ENCODE results near the gene IGF1.

IGF1 gene

DNA sequence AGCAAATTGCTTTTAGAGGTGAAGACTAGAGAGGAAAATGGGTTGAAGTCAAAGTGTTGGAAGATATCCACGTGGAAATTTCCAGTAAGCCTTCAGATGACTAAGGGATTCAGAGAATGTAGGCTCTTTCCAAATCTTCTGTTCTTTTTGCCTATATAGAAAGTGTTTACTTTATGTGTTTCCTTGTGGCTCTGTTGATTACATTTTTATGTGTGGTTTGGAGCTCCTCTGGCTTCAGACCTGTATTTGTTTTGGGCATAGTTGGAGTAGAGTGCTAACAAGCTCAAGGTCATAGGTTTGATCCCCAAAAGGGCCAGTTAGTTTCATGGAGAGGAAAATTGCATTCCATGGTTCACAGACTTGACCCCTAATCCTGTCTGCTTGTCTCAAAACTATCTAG is 91.9 kb downstream of the IGF1 start:
- TF ChIP-seq CEBPB (IDR thresholded peaks at IDR 0.05) (no peak), FOXM1 (IDR thresholded peaks at IDR 0.05; ENCODE audit: borderline replicate concordance, low read depth) (no peak), TEAD4 (IDR thresholded peaks at IDR 0.05) (no peak), ZBTB7A (IDR thresholded peaks at IDR 0.05; ENCODE audit: low read depth) (no peak), TAF1 (IDR thresholded peaks at IDR 0.05; ENCODE audit: low read depth) (no peak), RAD21 (IDR thresholded peaks at IDR 0.05; ENCODE audit: low read depth) (no peak), EP300 (IDR thresholded peaks at IDR 0.05; ENCODE audit: borderline replicate concordance) (no peak), NFIC (IDR thresholded peaks at IDR 0.05) (no peak), EGR1 (IDR thresholded peaks at IDR 0.05) (no peak), TCF12 (IDR thresholded peaks at IDR 0.05; ENCODE audit: low read depth) (no peak)
- TF ChIP-seq, protein P1, sequence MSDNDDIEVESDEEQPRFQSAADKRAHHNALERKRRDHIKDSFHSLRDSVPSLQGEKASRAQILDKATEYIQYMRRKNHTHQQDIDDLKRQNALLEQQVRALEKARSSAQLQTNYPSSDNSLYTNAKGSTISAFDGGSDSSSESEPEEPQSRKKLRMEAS (IDR thresholded peaks at IDR 0.05) = no peak

DNA sequence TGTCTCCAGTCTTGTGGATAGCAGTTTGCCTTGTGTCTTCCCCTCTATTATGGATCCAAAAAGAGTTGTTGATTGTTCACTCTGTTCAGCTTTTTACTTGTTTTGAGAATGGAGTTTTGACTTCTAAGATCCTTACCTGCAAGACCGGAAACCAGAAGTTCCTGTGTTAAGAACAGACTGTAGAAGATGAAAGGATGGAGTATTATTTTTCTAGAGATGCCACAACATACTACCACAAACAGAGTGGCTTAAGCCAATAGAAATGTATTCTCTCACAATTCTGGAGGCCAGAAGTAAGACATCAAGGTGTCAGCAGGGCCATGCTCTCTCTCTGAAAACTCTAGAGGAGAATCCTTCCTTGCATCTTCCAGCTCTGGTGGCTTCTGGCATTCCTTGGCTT is 95.0 kb downstream of the IGF1 start:
- TF ChIP-seq RAD21 (IDR thresholded peaks at IDR 0.05; ENCODE audit: low read depth) (no peak), EGR1 (IDR thresholded peaks at IDR 0.05) (no peak), ZBTB7A (IDR thresholded peaks at IDR 0.05; ENCODE audit: low read depth) (no peak), NFIC (IDR thresholded peaks at IDR 0.05) (no peak), CREB1 (IDR thresholded peaks at IDR 0.05; ENCODE audit: low read depth) (no peak), EP300 (IDR thresholded peaks at IDR 0.05; ENCODE audit: borderline replicate concordance) (no peak), CEBPB (IDR thresholded peaks at IDR 0.05) (no peak), TAF1 (IDR thresholded peaks at IDR 0.05; ENCODE audit: low read depth) (no peak), YY1 (IDR thresholded peaks at IDR 0.05; ENCODE audit: low read depth) (no peak)
- TF ChIP-seq, protein P1 (IDR thresholded peaks at IDR 0.05) = no peak
- TF ChIP-seq, protein P2, sequence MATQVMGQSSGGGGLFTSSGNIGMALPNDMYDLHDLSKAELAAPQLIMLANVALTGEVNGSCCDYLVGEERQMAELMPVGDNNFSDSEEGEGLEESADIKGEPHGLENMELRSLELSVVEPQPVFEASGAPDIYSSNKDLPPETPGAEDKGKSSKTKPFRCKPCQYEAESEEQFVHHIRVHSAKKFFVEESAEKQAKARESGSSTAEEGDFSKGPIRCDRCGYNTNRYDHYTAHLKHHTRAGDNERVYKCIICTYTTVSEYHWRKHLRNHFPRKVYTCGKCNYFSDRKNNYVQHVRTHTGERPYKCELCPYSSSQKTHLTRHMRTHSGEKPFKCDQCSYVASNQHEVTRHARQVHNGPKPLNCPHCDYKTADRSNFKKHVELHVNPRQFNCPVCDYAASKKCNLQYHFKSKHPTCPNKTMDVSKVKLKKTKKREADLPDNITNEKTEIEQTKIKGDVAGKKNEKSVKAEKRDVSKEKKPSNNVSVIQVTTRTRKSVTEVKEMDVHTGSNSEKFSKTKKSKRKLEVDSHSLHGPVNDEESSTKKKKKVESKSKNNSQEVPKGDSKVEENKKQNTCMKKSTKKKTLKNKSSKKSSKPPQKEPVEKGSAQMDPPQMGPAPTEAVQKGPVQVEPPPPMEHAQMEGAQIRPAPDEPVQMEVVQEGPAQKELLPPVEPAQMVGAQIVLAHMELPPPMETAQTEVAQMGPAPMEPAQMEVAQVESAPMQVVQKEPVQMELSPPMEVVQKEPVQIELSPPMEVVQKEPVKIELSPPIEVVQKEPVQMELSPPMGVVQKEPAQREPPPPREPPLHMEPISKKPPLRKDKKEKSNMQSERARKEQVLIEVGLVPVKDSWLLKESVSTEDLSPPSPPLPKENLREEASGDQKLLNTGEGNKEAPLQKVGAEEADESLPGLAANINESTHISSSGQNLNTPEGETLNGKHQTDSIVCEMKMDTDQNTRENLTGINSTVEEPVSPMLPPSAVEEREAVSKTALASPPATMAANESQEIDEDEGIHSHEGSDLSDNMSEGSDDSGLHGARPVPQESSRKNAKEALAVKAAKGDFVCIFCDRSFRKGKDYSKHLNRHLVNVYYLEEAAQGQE (IDR thresholded peaks at IDR 0.05; ENCODE audit: low read depth) = no peak
- TF ChIP-seq, protein P3, sequence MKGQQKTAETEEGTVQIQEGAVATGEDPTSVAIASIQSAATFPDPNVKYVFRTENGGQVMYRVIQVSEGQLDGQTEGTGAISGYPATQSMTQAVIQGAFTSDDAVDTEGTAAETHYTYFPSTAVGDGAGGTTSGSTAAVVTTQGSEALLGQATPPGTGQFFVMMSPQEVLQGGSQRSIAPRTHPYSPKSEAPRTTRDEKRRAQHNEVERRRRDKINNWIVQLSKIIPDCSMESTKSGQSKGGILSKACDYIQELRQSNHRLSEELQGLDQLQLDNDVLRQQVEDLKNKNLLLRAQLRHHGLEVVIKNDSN (IDR thresholded peaks at IDR 0.05) = no peak

DNA sequence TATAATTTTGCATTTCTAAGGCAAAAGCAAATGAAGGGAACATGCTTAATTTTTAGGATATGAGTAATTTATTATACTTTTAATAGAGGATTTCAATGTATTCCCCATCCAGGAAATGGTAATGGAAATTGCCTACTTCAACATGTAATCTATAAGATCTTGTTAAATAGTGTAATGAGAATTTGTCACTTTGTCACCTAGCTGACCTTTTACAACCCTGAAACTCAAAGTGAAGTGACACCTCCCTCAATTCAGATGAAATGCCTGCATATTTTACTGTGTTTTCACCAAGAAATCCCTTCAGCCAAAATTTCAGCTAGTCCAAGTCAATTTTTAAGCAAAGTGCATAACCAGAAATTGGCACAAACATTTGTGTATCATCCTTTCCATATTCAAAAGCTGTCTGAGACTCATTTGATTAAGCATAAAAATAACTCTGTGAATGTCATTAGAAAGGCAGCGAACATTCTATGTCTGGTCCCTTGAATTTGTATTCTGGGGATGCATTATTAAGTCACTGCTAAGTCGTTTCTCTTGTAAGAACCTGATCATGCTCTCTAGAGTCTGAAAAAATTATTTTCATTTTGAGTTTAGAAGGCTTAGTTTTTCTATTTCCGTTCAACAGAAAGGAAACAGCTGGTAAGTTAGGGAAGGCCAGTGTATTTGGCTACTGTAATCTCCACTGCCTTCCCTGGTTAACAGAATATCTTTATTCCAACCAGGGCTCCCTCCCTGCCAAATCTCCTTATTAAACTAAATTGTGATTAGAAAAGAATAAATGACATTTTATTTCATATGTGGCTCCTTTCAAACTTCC is 100.8 kb downstream of the IGF1 start:
- TF ChIP-seq TEAD4 (IDR thresholded peaks at IDR 0.05) = no peak
- no peak for TF ChIP-seq RAD21 (IDR thresholded peaks at IDR 0.05; ENCODE audit: low read depth)
- no peak for TF ChIP-seq EP300 (IDR thresholded peaks at IDR 0.05; ENCODE audit: borderline replicate concordance)
- TF ChIP-seq, protein P1 (IDR thresholded peaks at IDR 0.05) = no peak
- TF ChIP-seq ZBTB7A (IDR thresholded peaks at IDR 0.05; ENCODE audit: low read depth) = no peak
- TF ChIP-seq, protein P2 (IDR thresholded peaks at IDR 0.05; ENCODE audit: low read depth) = no peak
- TF ChIP-seq FOXM1 (IDR thresholded peaks at IDR 0.05; ENCODE audit: borderline replicate concordance, low read depth) = no peak
- TF ChIP-seq, protein P3 (IDR thresholded peaks at IDR 0.05) = no peak
- TF ChIP-seq EGR1 (IDR thresholded peaks at IDR 0.05) = no peak
- no peak for TF ChIP-seq TAF1 (IDR thresholded peaks at IDR 0.05; ENCODE audit: low read depth)
- TF ChIP-seq TCF12 (IDR thresholded peaks at IDR 0.05; ENCODE audit: low read depth) = no peak
- no peak for TF ChIP-seq NFIC (IDR thresholded peaks at IDR 0.05)
- no peak for TF ChIP-seq CREB1 (IDR thresholded peaks at IDR 0.05; ENCODE audit: low read depth)
- no peak for TF ChIP-seq CEBPB (IDR thresholded peaks at IDR 0.05)

DNA sequence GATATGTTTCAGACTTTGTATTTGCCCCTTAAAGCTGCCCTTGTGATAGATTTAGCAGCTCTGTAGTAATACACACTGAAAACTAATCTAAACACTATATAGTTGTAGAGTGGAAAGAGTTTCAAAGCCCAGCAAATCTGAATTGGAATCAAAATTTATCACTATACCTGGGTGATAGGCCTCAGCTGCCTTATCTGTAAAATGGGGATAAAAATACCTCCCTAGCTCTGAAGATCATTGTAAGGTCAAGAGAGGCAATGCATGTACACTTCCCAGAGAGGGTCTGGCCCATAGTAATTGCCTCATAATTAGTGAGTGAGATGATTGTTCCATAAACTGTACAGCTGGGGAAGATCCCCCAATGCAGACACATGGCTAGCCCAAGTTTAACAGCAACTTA is 103.6 kb downstream of the IGF1 start:
- TF ChIP-seq, protein P1 (IDR thresholded peaks at IDR 0.05) = no peak
- no peak for TF ChIP-seq TEAD4 (IDR thresholded peaks at IDR 0.05)
- TF ChIP-seq TCF12 (IDR thresholded peaks at IDR 0.05; ENCODE audit: low read depth) = no peak
- TF ChIP-seq ZBTB7A (IDR thresholded peaks at IDR 0.05; ENCODE audit: low read depth) = no peak
- no peak for TF ChIP-seq CREB1 (IDR thresholded peaks at IDR 0.05; ENCODE audit: low read depth)
- TF ChIP-seq RAD21 (IDR thresholded peaks at IDR 0.05; ENCODE audit: low read depth) = no peak
- TF ChIP-seq YY1 (IDR thresholded peaks at IDR 0.05; ENCODE audit: low read depth) = no peak
- TF ChIP-seq EGR1 (IDR thresholded peaks at IDR 0.05) = no peak
- no peak for TF ChIP-seq TAF1 (IDR thresholded peaks at IDR 0.05; ENCODE audit: low read depth)
- no peak for TF ChIP-seq EP300 (IDR thresholded peaks at IDR 0.05; ENCODE audit: borderline replicate concordance)
- TF ChIP-seq, protein P2 (IDR thresholded peaks at IDR 0.05; ENCODE audit: low read depth) = no peak
- no peak for TF ChIP-seq NFIC (IDR thresholded peaks at IDR 0.05)
- TF ChIP-seq, protein P3 (IDR thresholded peaks at IDR 0.05) = no peak
- no peak for TF ChIP-seq FOXM1 (IDR thresholded peaks at IDR 0.05; ENCODE audit: borderline replicate concordance, low read depth)

Data from Ishikawa (cell line).